Uterus (tissue), 4 donors: Measurements from ENCODE around the gene NKX2-2. TPM values are rescaled to one million over a fixed set of nuclear protein-coding genes. Genes with fewer than 3 reads are reported as not detected.

Source experiments
- DNase-seq, 2 donors: peaks; one replicate each; pipeline ENCODE4 v3.0.0-alpha.2; 2019 to 2020
- H3K27ac ChIP-seq, 2 donors: fragments of 200-600 bp; sonication (generic); 1 replicate in 1 of 2; 2 replicates in 1 of 2; pipeline ENCODE4 v1.5.1; 2016 to 2018
- H3K27me3 ChIP-seq, 2 donors: fragments of 200-600 bp; sonication (generic); one replicate each; pipeline ENCODE4 v1.5.1; 2018 to 2019; ENCODE audit warnings: control low read depth in 1 of 2
- H3K36me3 ChIP-seq, 2 donors: fragments of 200-600 bp; sonication (generic); one replicate each; pipeline ENCODE4 v1.5.1; 2019; ENCODE audit warnings: control low read depth in 1 of 2
- H3K4me1 ChIP-seq, 2 donors: fragments of 200-600 bp; sonication (generic); one replicate each; pipeline ENCODE4 v1.5.1; 2018 to 2019; ENCODE audit warnings: control low read depth in 1 of 2
- H3K4me3 ChIP-seq, 2 donors: fragments of 200-600 bp; sonication (generic); 1 replicate in 1 of 2; 2 replicates in 1 of 2; pipeline ENCODE4 v1.5.1; 2018 to 2019; ENCODE audit warnings: mild to moderate bottlenecking in 1 of 2
- H3K9me3 ChIP-seq, 2 donors: fragments of 200-600 bp; sonication (generic); one replicate each; pipeline ENCODE4 v1.5.1; 2019; ENCODE audit warnings: control low read depth in 1 of 2
- POLR2A ChIP-seq, 2 donors: fragments of 450-650 bp; IDR thresholded peaks; one replicate each; pipeline ENCODE4 v1.6.1; 2016; ENCODE audit warnings: antibody characterized with exemption in 2 of 2, mild to moderate bottlenecking in 1 of 2, moderate library complexity in 1 of 2
- intact Hi-C: fragments of 100-400 bp; cut with DNase I; formaldehyde crosslinking; loops from one replicate; pipeline ENCODE4 v1.15.1; 2023; ENCODE audit warnings: low total_unique reads
- total RNA-seq, 4 donors: library from RNA; depleted of rRNA in 3 of 4; stranded (reverse); fragments of >200 nt in 3 of 4; gene quantifications; one replicate each; pipeline versions ENCODE4 v1.1.0 to v1.2.4, GENCODE V29; 2014 to 2023
- TF ChIP-seq, protein P1 (sequence below), 4 experiments: fragments of 200-600 bp in 2 of 4; fragments of 450-650 bp in 2 of 4; sonication (generic) in 2 of 4; IDR thresholded peaks; one replicate each; pipeline ENCODE4 v1.5.1; 2016 to 2019; ENCODE audit warnings: antibody characterized with exemption in 4 of 4, mild to moderate bottlenecking in 2 of 4, moderate library complexity in 1 of 4
- donor health status: DM: yes; HTN: yes; CAD: no.

The NKX2-2 gene
- total RNA-seq, 4 donors from 2014 or later = not detected

DNA sequence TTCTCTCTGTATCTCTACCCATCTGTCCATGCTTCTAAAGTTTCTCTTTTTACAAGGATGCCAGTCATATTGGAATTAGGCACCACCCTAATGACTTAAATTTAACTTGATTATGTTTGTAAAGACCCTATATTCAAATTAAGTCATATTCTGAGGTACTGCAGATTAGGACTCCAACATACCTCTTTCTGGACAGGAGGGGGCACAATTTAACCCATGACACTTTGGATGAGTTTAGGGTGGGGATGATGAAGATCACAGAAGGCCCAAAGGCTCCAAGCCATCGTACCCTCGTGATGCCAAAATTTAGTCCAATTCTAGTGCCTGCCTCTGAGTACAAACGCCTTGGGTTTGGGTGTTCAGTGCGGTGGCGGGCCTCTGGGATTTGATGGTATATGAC is 15.0 kb upstream of the NKX2-2 start:
- peaks cover 0 to 4% of the 10 kb centered on the region in 2 donors for H3K27me3 ChIP-seq
- intact Hi-C loops = no loop called here
- H3K9me3 ChIP-seq = no peaks in the 10 kb centered on the region
- no peak overlapping the region for H3K27ac ChIP-seq
- TF ChIP-seq POLR2A (IDR thresholded peaks at IDR 0.05) = no peak
- TF ChIP-seq, protein P1, sequence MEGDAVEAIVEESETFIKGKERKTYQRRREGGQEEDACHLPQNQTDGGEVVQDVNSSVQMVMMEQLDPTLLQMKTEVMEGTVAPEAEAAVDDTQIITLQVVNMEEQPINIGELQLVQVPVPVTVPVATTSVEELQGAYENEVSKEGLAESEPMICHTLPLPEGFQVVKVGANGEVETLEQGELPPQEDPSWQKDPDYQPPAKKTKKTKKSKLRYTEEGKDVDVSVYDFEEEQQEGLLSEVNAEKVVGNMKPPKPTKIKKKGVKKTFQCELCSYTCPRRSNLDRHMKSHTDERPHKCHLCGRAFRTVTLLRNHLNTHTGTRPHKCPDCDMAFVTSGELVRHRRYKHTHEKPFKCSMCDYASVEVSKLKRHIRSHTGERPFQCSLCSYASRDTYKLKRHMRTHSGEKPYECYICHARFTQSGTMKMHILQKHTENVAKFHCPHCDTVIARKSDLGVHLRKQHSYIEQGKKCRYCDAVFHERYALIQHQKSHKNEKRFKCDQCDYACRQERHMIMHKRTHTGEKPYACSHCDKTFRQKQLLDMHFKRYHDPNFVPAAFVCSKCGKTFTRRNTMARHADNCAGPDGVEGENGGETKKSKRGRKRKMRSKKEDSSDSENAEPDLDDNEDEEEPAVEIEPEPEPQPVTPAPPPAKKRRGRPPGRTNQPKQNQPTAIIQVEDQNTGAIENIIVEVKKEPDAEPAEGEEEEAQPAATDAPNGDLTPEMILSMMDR (IDR thresholded peaks at IDR 0.05) = no peak
- H3K4me3 ChIP-seq = no peak overlapping the region
- no peaks in the 10 kb centered on the region for H3K4me1 ChIP-seq
- H3K36me3 ChIP-seq = no peaks in the 10 kb centered on the region
- no peak for DNase-seq

DNA sequence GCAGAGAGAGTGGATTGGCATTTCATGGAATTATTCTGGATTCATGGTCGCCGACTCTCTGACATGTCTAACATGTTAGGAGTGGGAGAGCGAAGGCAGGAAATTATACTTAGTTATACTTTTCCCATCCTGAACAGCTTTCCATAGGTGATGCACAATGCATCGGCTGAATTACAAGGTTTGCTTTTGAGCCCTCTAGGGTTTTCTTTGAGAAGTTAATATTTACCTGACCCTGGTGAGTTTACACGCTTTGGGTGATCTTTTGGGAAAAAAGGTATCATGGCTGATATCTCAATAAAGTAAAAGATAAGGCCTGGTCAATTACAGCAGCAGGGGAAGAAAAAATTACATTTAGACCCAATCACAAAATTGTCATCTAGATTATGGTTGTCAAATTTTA is 14.0 kb upstream of the NKX2-2 start:
- Histone ChIP-seq H3K9me3 (no peaks in the 10 kb centered on the region), H3K27me3 (peaks cover 0 to 10% of the 10 kb centered on the region in 2 donors), H3K36me3 (no peaks in the 10 kb centered on the region), H3K27ac (no peak overlapping the region), H3K4me3 (no peak overlapping the region), H3K4me1 (no peaks in the 10 kb centered on the region)
- DNase-seq = no peak
- TF ChIP-seq, protein P1 (IDR thresholded peaks at IDR 0.05) = no peak
- TF ChIP-seq POLR2A (IDR thresholded peaks at IDR 0.05) = no peak
- intact Hi-C loops = no loop called here

GRCh38 chr20:21526776-21527175 is 12.9 kb upstream of the NKX2-2 start:
- Histone ChIP-seq H3K27me3 (peaks cover 0 to 12% of the 10 kb centered on the region in 2 donors), H3K36me3 (no peaks in the 10 kb centered on the region), H3K4me1 (peaks cover 0 to 9% of the 10 kb centered on the region in 2 donors), H3K27ac (no peak overlapping the region), H3K9me3 (no peaks in the 10 kb centered on the region), H3K4me3 (no peak overlapping the region)
- DNase-seq = no peak
- intact Hi-C loops = no loop called here
- TF ChIP-seq, protein P1 (IDR thresholded peaks at IDR 0.05) = no peak
- no peak for TF ChIP-seq POLR2A (IDR thresholded peaks at IDR 0.05)

DNA sequence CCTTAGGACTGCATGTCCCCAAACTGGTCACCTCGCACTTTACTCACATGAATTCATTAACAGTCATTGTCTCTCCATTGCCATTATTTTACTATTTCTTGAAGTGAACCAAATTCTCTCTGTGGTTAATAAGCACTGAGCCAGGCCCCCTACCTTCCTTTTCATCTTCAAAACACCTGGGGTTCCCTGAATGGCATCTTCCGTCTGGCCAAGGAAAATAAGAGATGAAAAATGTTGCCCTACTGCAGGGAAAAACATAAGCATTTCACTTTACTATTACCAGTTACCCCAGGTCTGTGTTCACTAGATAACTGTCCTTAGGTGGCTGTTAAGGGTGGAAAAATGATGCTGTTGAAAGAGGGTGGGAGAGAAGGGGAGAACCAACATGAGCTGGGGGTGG is 10.0 kb upstream of the NKX2-2 start:
- Histone ChIP-seq H3K4me1 (peaks cover 0 to 16% of the 10 kb centered on the region in 2 donors), H3K36me3 (no peaks in the 10 kb centered on the region), H3K27ac (no peak overlapping the region), H3K27me3 (peaks cover 0 to 39% of the 10 kb centered on the region in 2 donors), H3K9me3 (no peaks in the 10 kb centered on the region), H3K4me3 (no peak overlapping the region)
- DNase-seq = no peak
- no peak for TF ChIP-seq POLR2A (IDR thresholded peaks at IDR 0.05)
- TF ChIP-seq, protein P1 (IDR thresholded peaks at IDR 0.05) = no peak
- intact Hi-C loops = no loop called here

GRCh38 chr20:21523281-21523868 is 9.5 kb upstream of the NKX2-2 start:
- Histone ChIP-seq H3K4me1 (peaks cover 0 to 16% of the 10 kb centered on the region in 2 donors), H3K9me3 (no peaks in the 10 kb centered on the region), H3K4me3 (no peak overlapping the region), H3K27me3 (peaks cover 0 to 44% of the 10 kb centered on the region in 2 donors), H3K36me3 (no peaks in the 10 kb centered on the region), H3K27ac (no peak overlapping the region)
- no peak for TF ChIP-seq POLR2A (IDR thresholded peaks at IDR 0.05)
- TF ChIP-seq, protein P1 (IDR thresholded peaks at IDR 0.05) = no peak
- intact Hi-C loops = no loop called here
- no peak for DNase-seq
